Measurements from ENCODE around the gene YY2.

DNA sequence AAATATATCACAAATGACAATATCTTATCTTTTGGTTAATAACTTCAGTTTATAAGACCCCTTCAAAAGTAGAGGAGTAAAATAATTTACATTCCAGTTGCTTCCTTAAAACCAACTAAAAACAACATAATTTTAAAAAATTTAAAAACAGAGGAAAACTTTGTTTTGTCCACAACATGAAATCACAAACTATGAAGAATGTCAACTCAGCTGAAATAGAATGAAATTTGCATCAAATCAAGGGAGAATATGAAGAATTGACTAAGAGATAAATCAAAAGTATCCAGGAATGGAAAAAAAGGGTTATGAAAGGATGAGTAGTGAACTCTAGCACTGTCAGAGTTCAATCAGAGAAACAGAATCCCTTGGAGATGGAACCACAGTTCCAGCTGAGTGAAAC lies 2.2 kb upstream of the YY2 start:
- TF ChIP-seq, protein P1, sequence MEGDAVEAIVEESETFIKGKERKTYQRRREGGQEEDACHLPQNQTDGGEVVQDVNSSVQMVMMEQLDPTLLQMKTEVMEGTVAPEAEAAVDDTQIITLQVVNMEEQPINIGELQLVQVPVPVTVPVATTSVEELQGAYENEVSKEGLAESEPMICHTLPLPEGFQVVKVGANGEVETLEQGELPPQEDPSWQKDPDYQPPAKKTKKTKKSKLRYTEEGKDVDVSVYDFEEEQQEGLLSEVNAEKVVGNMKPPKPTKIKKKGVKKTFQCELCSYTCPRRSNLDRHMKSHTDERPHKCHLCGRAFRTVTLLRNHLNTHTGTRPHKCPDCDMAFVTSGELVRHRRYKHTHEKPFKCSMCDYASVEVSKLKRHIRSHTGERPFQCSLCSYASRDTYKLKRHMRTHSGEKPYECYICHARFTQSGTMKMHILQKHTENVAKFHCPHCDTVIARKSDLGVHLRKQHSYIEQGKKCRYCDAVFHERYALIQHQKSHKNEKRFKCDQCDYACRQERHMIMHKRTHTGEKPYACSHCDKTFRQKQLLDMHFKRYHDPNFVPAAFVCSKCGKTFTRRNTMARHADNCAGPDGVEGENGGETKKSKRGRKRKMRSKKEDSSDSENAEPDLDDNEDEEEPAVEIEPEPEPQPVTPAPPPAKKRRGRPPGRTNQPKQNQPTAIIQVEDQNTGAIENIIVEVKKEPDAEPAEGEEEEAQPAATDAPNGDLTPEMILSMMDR (IDR thresholded peaks at IDR 0.05; ENCODE audit: control extremely low read depth in 1 of 3, insufficient read depth in 1 of 3, low read depth in 1 of 3, low read length in 3 of 3): no peak
- TF ChIP-seq JUN (IDR thresholded peaks at IDR 0.05; ENCODE audit: low read depth, low read length): no peak
- no peak for TF ChIP-seq SUZ12 (IDR thresholded peaks at IDR 0.05; ENCODE audit: low read length)
- no peak for TF ChIP-seq RFX5 (IDR thresholded peaks at IDR 0.05; ENCODE audit: borderline replicate concordance, low read depth, low read length)
- TF ChIP-seq POLR2A (IDR thresholded peaks at IDR 0.05; ENCODE audit: control extremely low read depth in 1 of 2, low read depth in 2 of 2, low read length in 2 of 2): no peak
- TF ChIP-seq, protein P2, sequence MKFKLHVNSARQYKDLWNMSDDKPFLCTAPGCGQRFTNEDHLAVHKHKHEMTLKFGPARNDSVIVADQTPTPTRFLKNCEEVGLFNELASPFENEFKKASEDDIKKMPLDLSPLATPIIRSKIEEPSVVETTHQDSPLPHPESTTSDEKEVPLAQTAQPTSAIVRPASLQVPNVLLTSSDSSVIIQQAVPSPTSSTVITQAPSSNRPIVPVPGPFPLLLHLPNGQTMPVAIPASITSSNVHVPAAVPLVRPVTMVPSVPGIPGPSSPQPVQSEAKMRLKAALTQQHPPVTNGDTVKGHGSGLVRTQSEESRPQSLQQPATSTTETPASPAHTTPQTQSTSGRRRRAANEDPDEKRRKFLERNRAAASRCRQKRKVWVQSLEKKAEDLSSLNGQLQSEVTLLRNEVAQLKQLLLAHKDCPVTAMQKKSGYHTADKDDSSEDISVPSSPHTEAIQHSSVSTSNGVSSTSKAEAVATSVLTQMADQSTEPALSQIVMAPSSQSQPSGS (IDR thresholded peaks at IDR 0.05; ENCODE audit: low read length): no peak
- TF ChIP-seq POLR2AphosphoS5 (IDR thresholded peaks at IDR 0.05; ENCODE audit: low read depth, low read length): no peak
